ENCODE results near the gene HSPG2. TPM values are rescaled to one million over a fixed set of nuclear protein-coding genes. Genes with fewer than 3 reads are reported as not detected.

The HSPG2 gene
- total RNA-seq, 1 experiment from 2014 or later: 35.1 TPM

DNA sequence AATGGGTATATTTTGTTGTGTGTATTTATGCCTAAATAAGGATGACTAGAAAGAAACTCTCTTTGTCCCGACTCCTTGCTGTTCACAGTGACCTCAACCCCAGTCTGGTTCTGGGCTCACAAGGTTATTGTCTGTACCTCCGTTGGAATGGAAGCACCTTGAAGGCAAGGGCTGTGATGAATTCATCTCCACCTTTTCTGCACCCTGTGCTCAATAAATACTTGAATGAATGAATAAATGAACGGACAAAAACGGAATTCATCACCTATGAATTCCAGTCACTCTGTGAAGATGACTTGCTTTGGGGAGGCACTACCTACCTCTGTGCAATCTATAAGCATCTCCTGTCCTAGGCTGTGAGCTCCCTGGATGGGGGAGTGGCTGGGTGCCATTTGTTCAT is 39.3 kb downstream of the HSPG2 start:
- ATAC-seq (no peak), DNase-seq (no peak)
- H3K36me3 ChIP-seq (ENCODE audit: low read depth, low read length): no peaks in the 10 kb centered on the region; the same call in 1 of the 2 replicates
- no peaks in the 10 kb centered on the region for H3K9me2 ChIP-seq (replicated peaks; ENCODE audit: low read length)
- H3K27me3 ChIP-seq (ENCODE audit: low read length): no peaks in the 10 kb centered on the region
- no peak overlapping the region for H3K4me3 ChIP-seq (ENCODE audit: low read length)
- no peak overlapping the region for H3K9ac ChIP-seq (ENCODE audit: low read length)
- H3K27ac ChIP-seq (ENCODE audit: low read length): no peak overlapping the region
- no peak overlapping the region for H2AFZ ChIP-seq (ENCODE audit: low read length)
- no peak for TF ChIP-seq CTCF (conservative IDR thresholded peaks at IDR 0.05; ENCODE audit: low read depth, low read length)
- no peak for TF ChIP-seq EZH2 (IDR thresholded peaks at IDR 0.05; ENCODE audit: low read length, unreplicated experiment)
- TF ChIP-seq EZH2phosphoT487 (IDR thresholded peaks at IDR 0.05; ENCODE audit: borderline replicate concordance, low read length): no peak
- H3K9me3 ChIP-seq (ENCODE audit: low read length): no peaks in the 10 kb centered on the region
- ChIA-PET CTCF (no interaction called here), POLR2A (ENCODE audit: unreplicated experiment) (no interaction called here)
- BruUV-seq (replicated peaks): no TSS peak
- no peaks in the 10 kb centered on the region for H4K20me1 ChIP-seq (ENCODE audit: low read length)
- H3F3A ChIP-seq (ENCODE audit: low read length, unreplicated experiment): no peaks in the 10 kb centered on the region
- H3K79me2 ChIP-seq (ENCODE audit: low read length): no peaks in the 10 kb centered on the region
- H3K4me1 ChIP-seq (ENCODE audit: insufficient read depth, low read length): no peaks in the 10 kb centered on the region
- intact Hi-C loops (cut with micrococcal nuclease): no loop called here
- no peak overlapping the region for H3K4me2 ChIP-seq (ENCODE audit: low read length)

DNA sequence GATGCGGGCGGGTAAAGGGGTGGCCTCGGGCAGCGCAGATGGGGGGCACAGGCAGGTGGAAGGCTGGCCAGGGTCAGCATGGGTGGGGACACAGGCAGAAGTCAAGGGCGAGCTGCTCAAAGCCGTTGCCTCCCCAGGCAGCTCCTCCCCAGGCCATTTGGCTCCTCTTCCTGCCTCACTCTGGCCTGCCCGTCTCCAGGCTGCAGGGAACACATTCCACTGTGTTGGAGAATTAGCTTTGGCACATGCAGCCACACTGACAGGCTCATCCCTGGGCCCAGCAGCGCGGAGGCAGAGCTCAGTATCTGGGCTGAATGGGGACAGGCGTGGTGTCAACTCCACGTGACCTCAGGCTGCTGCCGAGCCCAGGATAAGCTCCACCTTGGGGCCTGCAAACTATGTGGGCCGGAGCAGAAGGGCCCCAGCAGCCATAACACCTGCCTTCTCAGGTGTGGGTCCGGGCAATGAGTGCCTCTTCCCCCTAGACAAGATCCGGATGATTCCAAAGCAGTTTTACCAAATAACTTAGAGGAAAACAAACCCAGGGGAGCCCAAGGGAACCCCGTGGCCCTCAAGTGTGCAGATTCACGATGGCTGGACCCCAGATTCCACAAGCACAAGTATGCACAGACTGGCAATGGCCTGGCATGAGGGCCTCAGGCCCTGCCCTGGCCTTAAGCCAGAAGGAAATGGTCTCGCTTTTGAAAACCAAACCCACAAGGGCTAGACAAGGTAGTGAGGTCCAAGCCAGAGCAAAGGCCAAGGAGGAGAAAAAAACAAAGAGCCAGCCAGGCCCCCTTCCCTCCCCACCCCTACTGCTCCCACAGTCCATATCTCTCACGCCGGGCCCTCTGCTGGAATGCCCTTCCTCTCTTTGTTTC is 40.2 kb downstream of the HSPG2 start:
- H3F3A ChIP-seq (ENCODE audit: low read length, unreplicated experiment): no peaks in the 10 kb centered on the region
- H3K27ac ChIP-seq (ENCODE audit: low read length): no peak overlapping the region
- H3K27me3 ChIP-seq (ENCODE audit: low read length): no peaks in the 10 kb centered on the region
- H3K4me1 ChIP-seq (ENCODE audit: insufficient read depth, low read length): no peaks in the 10 kb centered on the region
- H3K36me3 ChIP-seq (ENCODE audit: low read depth, low read length): no peaks in the 10 kb centered on the region; the same call in 1 of the 2 replicates
- no peaks in the 10 kb centered on the region for H3K79me2 ChIP-seq (ENCODE audit: low read length)
- ATAC-seq (no peak), DNase-seq (no peak)
- no peaks in the 10 kb centered on the region for H4K20me1 ChIP-seq (ENCODE audit: low read length)
- H3K4me2 ChIP-seq (ENCODE audit: low read length): no peak overlapping the region
- intact Hi-C loops (cut with micrococcal nuclease): no loop called here
- TF ChIP-seq CTCF (conservative IDR thresholded peaks at IDR 0.05; ENCODE audit: low read depth, low read length) (no peak), EZH2phosphoT487 (IDR thresholded peaks at IDR 0.05; ENCODE audit: borderline replicate concordance, low read length) (no peak), EZH2 (IDR thresholded peaks at IDR 0.05; ENCODE audit: low read length, unreplicated experiment) (no peak)
- no peak overlapping the region for H3K4me3 ChIP-seq (ENCODE audit: low read length)
- H3K9ac ChIP-seq (ENCODE audit: low read length): no peak overlapping the region
- ChIA-PET CTCF (no interaction called here), POLR2A (ENCODE audit: unreplicated experiment) (no interaction called here)
- BruUV-seq (replicated peaks): no TSS peak
- no peak overlapping the region for H2AFZ ChIP-seq (ENCODE audit: low read length)
- H3K9me2 ChIP-seq (replicated peaks; ENCODE audit: low read length): no peaks in the 10 kb centered on the region
- no peaks in the 10 kb centered on the region for H3K9me3 ChIP-seq (ENCODE audit: low read length)

DNA sequence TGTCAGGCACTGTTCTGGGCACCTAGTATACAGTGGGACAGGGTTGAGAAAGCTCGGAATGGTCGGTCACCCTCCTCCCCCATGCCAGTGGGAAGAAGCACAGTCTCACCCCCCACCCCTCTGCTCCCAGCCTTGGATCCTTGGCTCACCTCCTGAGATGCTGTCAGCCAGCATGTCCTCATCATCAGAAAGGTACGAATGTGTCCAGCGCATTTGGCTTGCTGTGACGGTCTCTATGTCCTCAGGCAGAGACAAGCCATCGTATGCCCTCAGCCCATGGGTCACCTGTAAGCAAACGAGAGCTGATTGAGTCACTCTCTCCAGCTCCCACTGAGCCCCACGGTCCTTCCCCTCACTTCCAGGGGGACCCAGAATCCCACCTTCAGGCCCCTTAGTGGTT is 41.1 kb downstream of the HSPG2 start:
- H4K20me1 ChIP-seq (ENCODE audit: low read length): no peaks in the 10 kb centered on the region
- no peaks in the 10 kb centered on the region for H3K9me3 ChIP-seq (ENCODE audit: low read length)
- intact Hi-C loops (cut with micrococcal nuclease): no loop called here
- BruUV-seq (replicated peaks): no TSS peak
- no peak for TF ChIP-seq EZH2 (IDR thresholded peaks at IDR 0.05; ENCODE audit: low read length, unreplicated experiment)
- no peak for TF ChIP-seq CTCF (conservative IDR thresholded peaks at IDR 0.05; ENCODE audit: low read depth, low read length)
- no peak overlapping the region for H3K4me3 ChIP-seq (ENCODE audit: low read length)
- no peaks in the 10 kb centered on the region for H3F3A ChIP-seq (ENCODE audit: low read length, unreplicated experiment)
- ChIA-PET POLR2A (ENCODE audit: unreplicated experiment) (no interaction called here), CTCF (no interaction called here)
- no peak overlapping the region for H3K4me2 ChIP-seq (ENCODE audit: low read length)
- no peaks in the 10 kb centered on the region for H3K9me2 ChIP-seq (replicated peaks; ENCODE audit: low read length)
- ATAC-seq (no peak), DNase-seq (no peak)
- H2AFZ ChIP-seq (ENCODE audit: low read length): no peak overlapping the region
- H3K4me1 ChIP-seq (ENCODE audit: insufficient read depth, low read length): no peaks in the 10 kb centered on the region
- H3K36me3 ChIP-seq (ENCODE audit: low read depth, low read length): no peaks in the 10 kb centered on the region; the same call in 1 of the 2 replicates
- H3K27ac ChIP-seq (ENCODE audit: low read length): no peak overlapping the region
- H3K27me3 ChIP-seq (ENCODE audit: low read length): no peaks in the 10 kb centered on the region
- no peak overlapping the region for H3K9ac ChIP-seq (ENCODE audit: low read length)
- H3K79me2 ChIP-seq (ENCODE audit: low read length): no peaks in the 10 kb centered on the region

Data from PC-3 (cell line).